Left colon (tissue), 2 donors: Measurements from ENCODE around the gene GRID2. TPM values are rescaled to one million over a fixed set of nuclear protein-coding genes. Genes with fewer than 3 reads are reported as not detected.

ENCODE experiments used
- ATAC-seq: fragments of 200-7000 bp; cut with Tn5 transposase; one replicate; pipeline ENCODE4 v1.9.1; 2020; ENCODE audit warnings: mild to moderate bottlenecking, moderate library complexity
- DNase-seq, 2 donors: peaks; one replicate each; pipeline ENCODE4 v3.0.0-alpha.2; 2020
- intact Hi-C, 2 donors: fragments of 100-400 bp; cut with DNase I in 1 of 2; cut with micrococcal nuclease in 1 of 2; formaldehyde crosslinking; loops; one replicate each; pipeline versions ENCODE4 v1.11.2 to v1.14.0; 2022; cut with DNase I, micrococcal nuclease
- total RNA-seq, 2 donors: library from RNA; stranded (reverse); fragmentation: NEBNext Ultra II Directional; extraction: Animal tissue kit (Norgen Biotek cat#: 25700); gene quantifications; one replicate each; pipeline ENCODE4 v1.2.1, GENCODE V29; 2021
- donor health status: DM: no; HTN: no; CAD: no.
- donor health status: DM: yes; HTN: yes; CAD: no.

Gene GRID2
- total RNA-seq, 2 donors from 2014 or later, result not detected

GRCh38 chr4:93718233-93718632 is 1414.5 kb downstream of the GRID2 start:
- ATAC-seq, result no peak
- intact Hi-C loops, result no loop called here
- DNase-seq, result no peak

DNA sequence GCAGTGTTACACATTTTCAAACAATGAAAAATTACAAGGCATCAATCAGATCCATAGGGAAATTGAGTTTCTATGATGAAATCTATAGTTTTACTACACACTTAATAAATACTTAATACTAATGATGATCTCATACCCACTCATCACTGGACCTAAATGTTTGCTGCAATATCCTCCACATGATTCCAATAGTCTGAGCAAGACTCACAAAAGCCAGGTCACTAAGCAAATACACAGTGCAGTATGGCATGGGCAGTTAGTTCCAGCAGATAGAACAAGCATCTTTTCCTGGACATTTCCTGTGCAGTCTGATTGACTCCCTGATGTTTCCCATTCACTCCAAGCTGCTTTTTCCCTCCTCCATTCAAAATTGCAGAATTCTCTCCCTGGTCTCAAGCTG is 1415.8 kb downstream of the GRID2 start:
- no peak for DNase-seq
- no peak for ATAC-seq
- intact Hi-C loops, result no loop called here

- ATAC-seq, result no peak
- DNase-seq, result no peak
- intact Hi-C loops, result no loop called here
Measured at GRCh38 chr4:93722446-93722845, 1418.7 kb downstream of the GRID2 start.

DNA sequence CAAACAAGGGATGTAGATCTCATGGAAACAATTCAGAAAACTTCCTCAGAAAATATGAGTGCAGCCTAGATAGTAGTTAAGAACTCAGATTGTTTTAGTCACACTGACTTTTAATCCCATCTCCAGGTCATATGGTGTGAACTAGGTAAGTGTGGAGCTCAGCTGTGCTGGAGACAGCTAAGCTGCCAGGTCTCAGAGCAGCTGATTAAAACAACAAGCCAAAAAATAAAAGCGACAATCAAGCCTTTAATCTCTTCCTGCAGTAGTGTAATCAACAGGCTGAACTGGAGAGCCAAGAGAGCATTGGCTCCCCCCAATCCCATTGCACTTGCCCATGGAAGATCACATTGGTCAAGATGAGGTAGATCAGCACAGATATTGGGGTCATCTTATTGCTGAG is 1426.5 kb downstream of the GRID2 start:
- intact Hi-C loops, result no loop called here
- ATAC-seq (no peak), DNase-seq (no peak)

DNA sequence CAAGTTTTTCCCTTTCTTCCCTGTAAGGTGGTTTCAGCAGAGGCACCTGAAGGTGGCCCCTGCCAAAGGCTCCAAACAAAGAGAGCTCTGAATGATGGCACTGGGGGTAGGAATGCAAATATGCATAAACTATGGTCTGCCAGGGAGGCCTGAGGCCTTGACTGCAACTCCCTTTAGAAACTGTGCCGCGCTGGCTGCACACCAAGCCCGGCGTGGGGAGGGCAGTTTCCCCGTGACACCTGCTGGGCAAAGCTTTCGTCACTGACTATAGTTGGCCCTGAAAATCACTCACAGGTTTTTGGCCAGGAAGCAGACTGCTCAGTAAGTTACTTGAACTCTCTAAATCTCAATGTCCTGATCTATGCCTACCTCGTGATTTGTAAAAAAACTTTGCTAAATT is 1427.0 kb downstream of the GRID2 start:
- intact Hi-C loops, result no loop called here
- no peak for ATAC-seq
- no peak for DNase-seq

DNA sequence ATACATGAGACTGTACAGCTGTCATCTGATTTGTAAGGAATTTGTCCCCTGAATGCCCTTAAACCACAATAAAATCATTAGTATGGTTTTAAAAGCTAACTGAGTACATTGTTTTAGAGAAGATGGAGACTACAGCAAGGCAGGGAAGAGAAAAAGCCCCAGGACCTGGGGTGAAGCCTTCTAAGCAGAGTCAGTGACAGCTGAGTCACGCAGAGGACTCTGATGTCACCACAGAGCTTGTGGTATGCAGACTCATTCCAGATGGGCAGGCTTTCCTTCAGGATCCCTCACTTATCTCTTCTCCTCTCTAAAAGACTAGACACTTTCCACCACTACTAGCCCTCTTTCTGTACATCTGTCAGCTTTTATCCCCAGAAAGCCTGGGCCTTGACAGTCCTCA is 1427.7 kb downstream of the GRID2 start:
- no peak for ATAC-seq
- intact Hi-C loops, result no loop called here
- DNase-seq, result no peak

GRCh38 chr4:93732509-93732908 is 1428.7 kb downstream of the GRID2 start:
- ATAC-seq, result no peak
- intact Hi-C loops, result no loop called here
- no peak for DNase-seq

DNA sequence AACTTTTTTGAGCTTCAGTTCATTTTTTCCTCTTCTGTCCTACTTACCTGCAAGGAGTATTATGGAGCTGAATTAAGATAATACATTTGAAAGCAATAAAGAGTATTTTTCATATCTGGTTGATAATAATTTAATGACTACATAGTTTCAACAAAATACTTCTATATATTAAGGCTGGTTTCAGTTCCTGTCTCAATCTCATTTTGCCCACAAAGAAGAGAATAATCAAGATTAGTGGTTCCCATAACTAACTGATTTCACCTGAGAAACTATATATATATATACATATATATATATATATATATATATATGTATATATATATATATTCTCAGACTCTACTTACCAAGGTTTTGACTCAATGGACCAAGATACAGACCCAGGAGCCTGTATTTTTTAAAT is 1437.1 kb downstream of the GRID2 start:
- ATAC-seq, result no peak
- no peak for DNase-seq
- intact Hi-C loops, result no loop called here

DNA sequence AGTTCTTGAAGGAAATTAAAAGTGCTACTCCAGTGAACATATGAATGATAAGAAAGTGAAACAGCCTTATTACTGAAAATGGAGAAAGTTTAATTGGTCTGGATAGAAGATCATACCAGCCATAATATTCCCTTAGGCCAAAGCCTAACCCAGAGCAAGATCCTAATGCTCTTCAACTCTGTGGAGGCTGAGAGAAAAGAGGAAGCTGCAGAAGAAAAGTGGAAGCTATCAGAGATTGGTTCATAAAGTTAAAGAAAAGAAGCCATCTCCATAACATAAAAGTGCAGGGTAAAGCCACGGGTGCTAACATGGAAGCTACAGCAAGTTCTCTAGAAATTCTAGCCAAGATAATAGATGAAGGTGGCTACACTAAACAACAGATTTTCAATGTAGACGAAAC is 1439.3 kb downstream of the GRID2 start:
- ATAC-seq (no peak), DNase-seq (no peak)
- intact Hi-C loops, result no loop called here

GRCh38 chr4:93743635-93744034 is 1439.9 kb downstream of the GRID2 start:
- DNase-seq (no peak), ATAC-seq (no peak)
- intact Hi-C loops, result no loop called here

GRCh38 chr4:93744961-93745360 is 1441.2 kb downstream of the GRID2 start:
- no peak for ATAC-seq
- intact Hi-C loops, result no loop called here
- DNase-seq, result no peak

DNA sequence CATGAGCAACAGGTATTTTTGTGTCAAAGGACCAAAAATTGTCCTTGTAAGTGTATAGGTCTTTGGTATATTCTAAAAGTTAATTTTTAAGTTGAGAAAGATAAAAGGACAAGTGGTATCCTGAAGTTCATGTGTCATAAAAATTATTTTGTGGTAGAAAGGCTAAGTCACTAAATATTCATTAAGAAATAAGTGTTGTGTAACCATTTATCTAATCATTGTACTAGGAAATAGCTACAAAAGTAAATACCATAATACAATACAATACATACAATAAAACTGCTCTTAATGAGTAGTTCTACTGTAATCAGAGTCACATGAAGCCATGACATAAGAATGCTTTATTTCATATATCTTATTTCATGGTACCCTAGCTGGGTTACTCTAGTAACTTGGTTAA is 1442.3 kb downstream of the GRID2 start:
- ATAC-seq (no peak), DNase-seq (no peak)
- intact Hi-C loops, result no loop called here

DNA sequence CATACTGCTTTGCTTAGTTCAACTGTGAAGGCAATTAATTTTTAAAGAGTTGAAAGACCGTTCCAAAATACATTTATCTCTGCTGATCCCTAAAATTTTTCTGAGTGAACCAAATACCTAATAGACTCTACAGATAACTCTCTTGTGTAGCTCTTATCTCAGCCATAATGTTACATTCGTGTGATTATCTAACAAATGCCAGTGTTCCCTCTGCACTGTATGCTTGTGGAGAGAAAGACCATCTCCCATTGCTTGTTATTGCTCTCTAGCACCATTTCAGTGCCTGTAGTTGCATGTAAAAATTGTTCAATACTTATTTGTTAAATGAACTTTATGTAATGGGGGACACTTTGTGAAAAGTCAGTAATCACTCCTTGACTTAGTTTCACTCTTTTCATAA is 1443.5 kb downstream of the GRID2 start:
- intact Hi-C loops, result no loop called here
- no peak for ATAC-seq

GRCh38 chr4:93748373-93749291 is 1444.9 kb downstream of the GRID2 start:
- DNase-seq (no peak), ATAC-seq (no peak)
- intact Hi-C loops, result no loop called here

More for the DNA sequence above, 1443.5 kb downstream of the GRID2 start:
- DNase-seq, result no peak

DNA sequence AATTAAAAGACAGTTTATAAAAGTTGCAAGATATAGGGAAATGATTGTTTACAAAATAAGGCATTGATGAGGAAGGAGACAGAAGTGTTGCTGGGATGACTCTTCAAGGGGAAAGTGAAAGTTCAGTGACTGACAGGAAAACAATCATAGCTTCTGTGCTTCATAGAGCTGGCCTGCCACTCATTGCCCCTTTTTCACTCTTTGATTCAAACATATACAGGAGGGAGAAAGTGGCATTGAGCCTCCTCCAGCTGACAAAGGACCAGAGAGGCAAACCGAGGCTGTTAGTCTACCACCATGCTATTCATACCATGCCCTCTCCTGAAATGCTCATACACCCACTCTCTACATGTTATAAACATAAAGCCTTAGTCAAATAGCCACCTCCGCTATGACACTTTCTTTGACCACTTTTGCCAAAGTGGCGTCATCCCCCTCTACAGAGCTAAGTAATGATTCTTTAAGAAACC is 1445.6 kb downstream of the GRID2 start:
- no peak for ATAC-seq

DNA sequence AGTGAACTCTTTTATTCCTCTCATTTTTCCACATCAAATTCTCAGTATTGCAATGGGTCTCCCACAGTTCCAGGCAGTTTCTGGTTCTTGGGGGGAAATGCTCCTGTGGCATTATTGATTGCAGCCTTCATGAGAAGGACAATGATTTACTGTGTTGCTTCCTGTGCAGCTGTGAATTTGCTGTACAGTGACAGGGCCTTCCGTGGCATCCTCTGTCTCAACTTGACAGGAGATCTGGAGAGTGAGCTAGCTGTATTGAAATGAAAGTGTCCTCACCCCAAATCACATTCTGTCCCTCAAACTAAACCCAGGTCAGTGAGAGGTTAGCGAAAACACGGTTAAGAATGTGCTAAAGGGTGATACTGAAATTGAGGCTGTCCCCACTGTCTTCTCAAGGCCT is 1447.6 kb downstream of the GRID2 start:
- no peak for ATAC-seq
- DNase-seq, result no peak
- intact Hi-C loops, result no loop called here

More for the DNA sequence above, 1445.6 kb downstream of the GRID2 start:
- DNase-seq, result no peak
- intact Hi-C loops, result no loop called here

DNA sequence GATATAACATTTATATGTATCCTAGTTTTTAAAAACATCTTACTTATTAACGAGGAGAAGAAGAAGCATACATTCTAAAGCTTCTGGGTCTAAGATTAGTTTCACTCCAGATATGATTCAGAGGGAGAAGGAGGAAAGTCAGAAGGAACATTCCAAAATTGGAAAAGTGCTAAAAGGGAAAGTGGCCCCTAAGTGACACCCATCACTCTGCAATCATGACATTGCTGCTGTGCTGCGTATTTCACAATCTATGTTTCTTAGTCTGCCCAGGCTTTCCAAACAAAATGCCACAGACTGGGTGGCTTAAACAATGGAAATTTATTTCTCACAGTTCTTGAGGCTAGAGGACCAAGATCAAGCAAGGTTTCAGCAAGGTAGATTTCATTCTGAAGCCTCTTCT is 1452.3 kb downstream of the GRID2 start:
- intact Hi-C loops, result no loop called here
- no peak for DNase-seq
- ATAC-seq, result no peak

DNA sequence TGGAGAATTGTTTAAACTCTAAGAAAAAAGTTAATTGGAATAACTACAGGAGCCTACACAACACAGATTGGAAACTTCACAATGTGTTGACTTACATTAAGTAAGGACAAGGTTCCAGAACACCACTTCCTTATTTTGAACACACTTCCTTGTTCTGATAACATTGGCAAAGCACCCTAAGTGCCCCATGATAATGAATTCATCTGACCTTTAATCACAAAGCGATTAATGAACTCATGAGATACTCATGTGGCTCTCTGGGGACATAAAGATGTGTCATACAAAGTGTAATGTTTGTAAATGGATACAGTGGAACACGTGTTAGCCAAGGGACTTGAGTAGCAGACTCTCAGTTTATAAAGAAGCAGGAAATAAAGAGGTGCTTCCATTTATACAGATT is 1455.7 kb downstream of the GRID2 start:
- no peak for DNase-seq
- intact Hi-C loops, result no loop called here
- ATAC-seq, result peak; percentile 72

DNA sequence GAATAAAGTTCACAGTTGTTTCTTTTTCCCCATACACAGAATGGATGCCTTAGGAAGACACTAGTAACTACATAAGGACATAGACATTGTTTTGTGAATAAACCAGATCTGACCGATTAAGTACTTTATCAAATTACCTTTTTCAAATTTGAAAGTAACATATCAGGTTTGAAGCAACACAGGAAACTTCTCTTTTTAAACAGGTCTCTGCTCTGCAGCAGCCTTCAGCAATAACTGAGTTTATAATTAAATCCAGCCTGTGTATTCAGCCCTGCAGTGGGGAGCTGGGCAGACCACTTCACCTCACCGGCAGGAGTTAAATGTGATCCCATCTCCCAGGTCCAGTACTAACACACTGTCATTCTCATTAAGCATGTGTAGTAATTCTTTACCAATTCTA is 1456.5 kb downstream of the GRID2 start:
- intact Hi-C loops, result no loop called here
- ATAC-seq (no peak), DNase-seq (no peak)

GRCh38 chr4:93761286-93761685 is 1457.5 kb downstream of the GRID2 start:
- no peak for ATAC-seq
- no peak for DNase-seq
- intact Hi-C loops, result no loop called here
